ENCODE measurements around the gene TSSC4. TPM values are rescaled to one million over a fixed set of nuclear protein-coding genes. Genes with fewer than 3 reads are reported as not detected.
A peak's percentile ranks its signal among the peaks of the same experiment; 100 is the strongest.

The TSSC4 gene
- polyA plus RNA-seq, 3 donors = 28.1 to 74.6 (median 52.0) TPM

DNA sequence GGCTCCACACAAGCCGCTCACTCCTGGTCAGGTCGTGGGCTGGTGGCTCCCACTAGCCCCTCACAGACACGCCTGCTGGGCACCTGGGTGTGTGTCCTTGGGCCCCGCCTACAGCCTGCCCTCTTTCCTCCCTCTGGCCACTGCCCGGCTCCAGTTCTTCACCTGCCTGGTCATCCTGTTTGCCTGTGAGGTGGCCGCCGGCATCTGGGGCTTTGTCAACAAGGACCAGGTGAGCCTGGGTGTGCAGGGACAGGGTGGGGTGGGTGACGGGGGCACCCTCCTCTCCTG lies 5.8 kb upstream of the TSSC4 start:
- Histone ChIP-seq H3K79me2 (ENCODE audit: insufficient read depth, low read length) (peaks cover 10% of the 10 kb centered on the region), H3K4me2 (replicated peaks; ENCODE audit: extremely low read depth, low read length, poor library complexity, severe bottlenecking) (no peak overlapping the region), H2AFZ (ENCODE audit: insufficient read depth, low read depth, low read length, poor library complexity, severe bottlenecking) (no peak overlapping the region), H3K27ac (ENCODE audit: low read depth in 1 of 2, low read length in 2 of 2) (no peak overlapping the region), H3K9ac (ENCODE audit: insufficient read depth, low read length, poor library complexity, severe bottlenecking) (no peak overlapping the region), H3K4me3 (replicated peaks in 1 of 3; ENCODE audit: low read depth in 2 of 3, low read length in 3 of 3) (no peak overlapping the region), H3K36me3 (replicated peaks in 1 of 2; ENCODE audit: control insufficient read depth in 1 of 2, insufficient read depth in 2 of 2, low read length in 2 of 2) (peaks cover 0 to 4% of the 10 kb centered on the region in 2 donors), H3K27me3 (ENCODE audit: control insufficient read depth in 2 of 2, insufficient read depth in 2 of 2, low read length in 2 of 2) (no peaks in the 10 kb centered on the region), H3K9me3 (replicated peaks in 1 of 2; ENCODE audit: control insufficient read depth in 1 of 2, insufficient read depth in 1 of 2, low read length in 2 of 2) (no peaks in the 10 kb centered on the region), H3K4me1 (ENCODE audit: control insufficient read depth in 1 of 2, insufficient read depth in 2 of 2, low read length in 2 of 2) (peaks cover 8 to 11% of the 10 kb centered on the region in 2 donors), H4K20me1 (ENCODE audit: insufficient read depth, low read length) (peaks cover 7% of the 10 kb centered on the region)
- DNase-seq = no peak
- peaks cover 0 to 2% (median 0%) of the 10 kb centered on the region in 3 donors for H3K27me3 Mint-ChIP-seq (ENCODE audit: low read depth in 3 of 3)
- H3K9me3 Mint-ChIP-seq = no peaks in the 10 kb centered on the region
- peaks cover 9% of the 10 kb centered on the region for H3K4me1 Mint-ChIP-seq
- peaks cover 2 to 10% of the 10 kb centered on the region in 2 donors for H3K36me3 Mint-ChIP-seq
- TF ChIP-seq, protein P1, sequence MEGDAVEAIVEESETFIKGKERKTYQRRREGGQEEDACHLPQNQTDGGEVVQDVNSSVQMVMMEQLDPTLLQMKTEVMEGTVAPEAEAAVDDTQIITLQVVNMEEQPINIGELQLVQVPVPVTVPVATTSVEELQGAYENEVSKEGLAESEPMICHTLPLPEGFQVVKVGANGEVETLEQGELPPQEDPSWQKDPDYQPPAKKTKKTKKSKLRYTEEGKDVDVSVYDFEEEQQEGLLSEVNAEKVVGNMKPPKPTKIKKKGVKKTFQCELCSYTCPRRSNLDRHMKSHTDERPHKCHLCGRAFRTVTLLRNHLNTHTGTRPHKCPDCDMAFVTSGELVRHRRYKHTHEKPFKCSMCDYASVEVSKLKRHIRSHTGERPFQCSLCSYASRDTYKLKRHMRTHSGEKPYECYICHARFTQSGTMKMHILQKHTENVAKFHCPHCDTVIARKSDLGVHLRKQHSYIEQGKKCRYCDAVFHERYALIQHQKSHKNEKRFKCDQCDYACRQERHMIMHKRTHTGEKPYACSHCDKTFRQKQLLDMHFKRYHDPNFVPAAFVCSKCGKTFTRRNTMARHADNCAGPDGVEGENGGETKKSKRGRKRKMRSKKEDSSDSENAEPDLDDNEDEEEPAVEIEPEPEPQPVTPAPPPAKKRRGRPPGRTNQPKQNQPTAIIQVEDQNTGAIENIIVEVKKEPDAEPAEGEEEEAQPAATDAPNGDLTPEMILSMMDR (IDR thresholded peaks at IDR 0.05) = no peak
- no peak overlapping the region for H3K4me3 Mint-ChIP-seq
- WGBS (ENCODE audit: insufficient coverage) = 100% methylated on average over 4 of the region's 8 CpGs
- peak overlapping the region in 2 of 7 donors; percentile 35 to 58 for H3K27ac Mint-ChIP-seq
- intact Hi-C loops (cut with micrococcal nuclease) = no loop called here

DNA sequence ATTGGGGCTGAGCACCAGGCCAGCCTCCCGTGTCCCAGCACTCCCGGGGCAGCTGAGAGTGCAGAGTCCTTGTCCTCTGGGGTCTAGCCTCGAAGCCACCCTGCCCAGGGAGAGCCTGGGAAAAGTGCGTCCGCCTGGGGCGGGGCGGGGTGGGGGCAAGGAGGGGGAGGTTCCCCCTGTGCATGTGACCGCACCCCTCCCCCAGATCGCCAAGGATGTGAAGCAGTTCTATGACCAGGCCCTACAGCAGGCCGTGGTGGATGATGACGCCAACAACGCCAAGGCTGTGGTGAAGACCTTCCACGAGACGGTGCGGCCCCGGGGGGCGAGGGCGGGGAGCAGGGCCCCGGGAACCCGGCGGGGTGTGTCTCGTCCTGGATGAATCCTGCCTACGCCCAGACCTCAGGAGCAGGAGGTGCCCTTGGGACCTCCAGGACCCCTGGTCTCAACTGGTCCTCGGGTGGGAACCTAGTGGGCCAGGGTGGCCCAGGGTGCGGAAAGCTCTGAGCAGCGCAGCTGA lies 5.3 kb upstream of the TSSC4 start:
- Histone ChIP-seq H3K4me2 (replicated peaks; ENCODE audit: extremely low read depth, low read length, poor library complexity, severe bottlenecking) (no peak overlapping the region), H3K79me2 (ENCODE audit: insufficient read depth, low read length) (peaks cover 11% of the 10 kb centered on the region), H3K9ac (ENCODE audit: insufficient read depth, low read length, poor library complexity, severe bottlenecking) (no peak overlapping the region), H4K20me1 (ENCODE audit: insufficient read depth, low read length) (peaks cover 2% of the 10 kb centered on the region), H3K4me3 (replicated peaks in 1 of 3; ENCODE audit: low read depth in 2 of 3, low read length in 3 of 3) (no peak overlapping the region), H3K9me3 (replicated peaks in 1 of 2; ENCODE audit: control insufficient read depth in 1 of 2, insufficient read depth in 1 of 2, low read length in 2 of 2) (no peaks in the 10 kb centered on the region), H3K27ac (ENCODE audit: low read depth in 1 of 2, low read length in 2 of 2) (no peak overlapping the region), H3K36me3 (replicated peaks in 1 of 2; ENCODE audit: control insufficient read depth in 1 of 2, insufficient read depth in 2 of 2, low read length in 2 of 2) (peaks cover 0 to 4% of the 10 kb centered on the region in 2 donors), H3K4me1 (ENCODE audit: control insufficient read depth in 1 of 2, insufficient read depth in 2 of 2, low read length in 2 of 2) (peaks cover 10 to 13% of the 10 kb centered on the region in 2 donors), H3K27me3 (ENCODE audit: control insufficient read depth in 2 of 2, insufficient read depth in 2 of 2, low read length in 2 of 2) (no peaks in the 10 kb centered on the region), H2AFZ (ENCODE audit: insufficient read depth, low read depth, low read length, poor library complexity, severe bottlenecking) (no peak overlapping the region)
- peaks cover 0 to 2% (median 0%) of the 10 kb centered on the region in 3 donors for H3K27me3 Mint-ChIP-seq (ENCODE audit: low read depth in 3 of 3)
- 93% methylated on average over 20 of the region's 26 CpGs for WGBS (ENCODE audit: insufficient coverage)
- TF ChIP-seq, protein P1 (IDR thresholded peaks at IDR 0.05) = no peak
- peaks cover 9% of the 10 kb centered on the region for H3K4me1 Mint-ChIP-seq
- no peaks in the 10 kb centered on the region for H3K9me3 Mint-ChIP-seq
- no peak overlapping the region for H3K27ac Mint-ChIP-seq
- no peak for DNase-seq
- H3K4me3 Mint-ChIP-seq = no peak overlapping the region
- intact Hi-C loops (cut with micrococcal nuclease) = no loop called here
- H3K36me3 Mint-ChIP-seq = peaks cover 2 to 10% of the 10 kb centered on the region in 2 donors
